ENCODE data around the gene PITRM1.

GRCh38 chr10:3198900-3199299 is 26.3 kb upstream of the PITRM1 start:
- TF ChIP-seq MAX (IDR thresholded peaks at IDR 0.05) (no peak), RAD21 (IDR thresholded peaks at IDR 0.05; ENCODE audit: low read depth) (no peak), TAF1 (IDR thresholded peaks at IDR 0.05; ENCODE audit: low read depth) (no peak), TEAD4 (IDR thresholded peaks at IDR 0.05) (no peak), CEBPB (IDR thresholded peaks at IDR 0.05) (no peak), FOXM1 (IDR thresholded peaks at IDR 0.05; ENCODE audit: borderline replicate concordance, low read depth) (no peak), ZBTB7A (IDR thresholded peaks at IDR 0.05; ENCODE audit: low read depth) (no peak), EP300 (IDR thresholded peaks at IDR 0.05; ENCODE audit: borderline replicate concordance) (no peak), YY1 (IDR thresholded peaks at IDR 0.05; ENCODE audit: low read depth) (no peak), REST (IDR thresholded peaks at IDR 0.05; ENCODE audit: low read depth) (no peak), CREB1 (IDR thresholded peaks at IDR 0.05; ENCODE audit: low read depth) (no peak)

Data from Ishikawa (cell line).